Esophagus mucosa (tissue), 1 donor: ENCODE data around the gene CAGE1. TPM values are rescaled to one million over a fixed set of nuclear protein-coding genes. Genes with fewer than 3 reads are reported as not detected.

Experiments used
- ATAC-seq: fragments of 200-7000 bp; cut with Tn5 transposase; one replicate; pipeline ENCODE4 v1.9.1; 2020
- total RNA-seq: library from RNA; stranded (reverse); gene quantifications from one replicate; pipeline ENCODE4 v1.2.4, GENCODE V29; 2023
- donor health status: DM: yes; HTN: yes; CAD: no.

Gene CAGE1
- total RNA-seq, 1 donor from 2014 or later, result 0.28 TPM

GRCh38 chr6:7307533-7307932 is 82.0 kb downstream of the CAGE1 start:
- no peak for ATAC-seq

GRCh38 chr6:7304821-7305220 is 84.7 kb downstream of the CAGE1 start:
- no peak for ATAC-seq

DNA sequence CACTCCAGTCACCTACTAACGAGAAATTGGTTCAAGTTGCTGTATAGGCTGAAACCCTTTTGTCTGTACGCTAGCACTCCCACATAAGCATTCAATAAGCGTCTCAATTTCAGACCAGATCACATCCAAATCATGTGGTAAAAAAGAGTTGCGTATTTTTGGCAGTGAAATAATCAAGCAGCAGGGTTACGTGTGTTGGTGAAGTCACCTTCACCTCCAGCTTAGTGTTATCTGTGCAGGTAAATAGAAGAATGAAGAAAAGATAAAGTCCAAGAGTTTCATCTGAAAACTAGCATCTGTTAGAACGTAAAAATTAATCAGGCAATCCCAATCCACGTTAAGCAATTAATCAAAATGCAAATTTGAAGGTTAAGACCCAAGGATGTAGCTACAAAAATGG is 87.8 kb downstream of the CAGE1 start:
- ATAC-seq, result no peak

DNA sequence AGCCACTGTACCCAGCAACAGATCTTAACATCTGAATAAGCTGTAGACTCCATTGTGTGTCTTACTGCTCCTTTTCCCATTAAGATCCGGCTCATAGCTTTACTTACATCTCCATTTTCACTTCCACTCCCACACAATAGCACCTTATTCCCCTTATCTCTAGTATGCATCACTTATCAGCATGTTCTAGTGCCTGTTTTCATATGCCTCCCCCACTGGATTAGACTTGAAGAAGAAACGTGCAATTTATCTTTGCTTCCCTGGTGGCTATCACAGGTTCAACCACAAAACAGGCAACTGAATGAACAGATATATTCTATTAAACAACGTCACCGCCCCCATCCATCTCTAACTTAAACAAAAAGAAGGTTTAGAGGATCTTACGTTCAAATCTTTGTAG is 88.6 kb downstream of the CAGE1 start:
- no peak for ATAC-seq

DNA sequence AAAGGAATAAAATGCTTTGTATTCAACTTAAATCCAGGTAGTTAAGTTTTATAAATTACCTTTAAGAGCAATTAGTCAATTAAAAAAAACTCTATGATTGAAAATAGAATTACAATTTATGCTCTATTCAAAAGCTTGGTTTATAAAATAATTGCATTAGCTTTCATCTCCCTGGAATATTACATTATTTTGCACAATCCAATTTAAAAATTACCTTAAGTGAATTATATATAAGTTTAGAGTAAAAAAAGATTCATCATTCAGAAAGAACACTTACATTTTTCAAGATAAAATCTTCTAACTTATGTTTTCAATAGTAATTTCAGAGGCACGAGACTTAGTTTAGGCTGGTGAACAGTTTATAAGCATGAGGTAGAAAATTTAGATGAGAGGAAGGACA is 91.4 kb downstream of the CAGE1 start:
- no peak for ATAC-seq

GRCh38 chr6:7296602-7297001 is 92.9 kb downstream of the CAGE1 start:
- ATAC-seq, result no peak

DNA sequence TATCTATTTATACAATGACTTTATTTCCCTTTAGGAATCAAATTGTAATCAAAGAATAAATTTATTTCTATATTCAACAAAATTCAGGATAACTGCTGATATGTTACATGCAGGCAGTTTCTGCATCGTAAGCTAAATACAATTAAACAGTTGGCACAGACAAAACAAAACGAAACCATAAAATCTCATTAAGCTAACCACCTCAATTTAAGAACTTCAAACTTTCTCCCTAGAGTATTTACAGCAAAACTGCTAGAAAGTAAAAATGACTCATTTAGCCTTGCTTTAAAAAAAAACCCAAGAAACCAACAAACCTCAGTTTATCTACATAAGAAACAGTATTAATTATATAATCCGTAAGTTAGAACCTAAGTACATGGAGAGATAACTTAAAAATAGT is 93.6 kb downstream of the CAGE1 start:
- no peak for ATAC-seq

- ATAC-seq, result no peak
These were observed 96.8 kb downstream of the CAGE1 start for GRCh38 chr6:7292596-7293255.

- no peak for ATAC-seq
These were observed 99.5 kb downstream of the CAGE1 start for GRCh38 chr6:7290079-7290478.

DNA sequence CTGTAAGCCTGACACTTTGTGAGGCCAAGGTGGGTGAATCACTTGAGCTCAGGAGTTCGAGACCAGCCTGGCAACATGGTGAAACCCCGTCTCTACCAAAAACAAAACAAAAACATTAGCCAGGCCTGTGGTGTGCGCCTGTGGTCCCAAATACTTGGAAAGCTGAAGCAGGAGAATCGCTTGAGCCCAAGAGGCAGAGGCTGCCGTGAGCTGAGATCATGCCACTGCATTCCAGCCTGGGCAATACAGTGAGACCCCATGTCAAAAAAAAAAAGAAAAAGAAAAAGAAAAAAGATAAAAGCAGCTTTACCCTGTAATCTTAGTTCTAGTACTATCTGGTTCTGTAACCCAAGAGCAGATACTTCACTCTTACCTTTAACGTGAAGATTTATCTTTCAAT is 104.1 kb downstream of the CAGE1 start:
- no peak for ATAC-seq

GRCh38 chr6:7283676-7284075 is 105.9 kb downstream of the CAGE1 start:
- ATAC-seq, result no peak

- no peak for ATAC-seq
These were observed 107.2 kb downstream of the CAGE1 start for GRCh38 chr6:7282097-7282906.

Other genes with a start within 250 kb of the CAGE1 start
- gene SSR1, start 76.5 kb downstream of the CAGE1 start, total RNA-seq, result 110 TPM
- gene RIOK1, start 66 bp upstream of the CAGE1 start, total RNA-seq, result 21.5 TPM
- gene DSP, start 151.9 kb upstream of the CAGE1 start, total RNA-seq, result 1,306 TPM
- 6.4 TPM for gene SNRNP48, start 200.5 kb upstream of the CAGE1 start, total RNA-seq